ENCODE data around the gene DNAAF2. TPM values are rescaled to one million over a fixed set of nuclear protein-coding genes. Genes with fewer than 3 reads are reported as not detected.
A peak's percentile ranks its signal among the peaks of the same experiment; 100 is the strongest.
"Not testable (repeated sequence)": the region's sequence is repeated elsewhere in the genome, so short reads cannot be mapped to it uniquely, and the experiment has no call there.

Gene DNAAF2
- total RNA-seq, 4 donors from 2014 or later, result 10.7 to 17.4 (median 16.3) TPM

GRCh38 chr14:49585803-49586672, 49.0 kb downstream of the DNAAF2 start, which contains the start of gene RPS29:
RPS29 (minus strand) TSS chr14:49586380; CDS start chr14:49586346, 34 bp downstream.
- Histone ChIP-seq H3K4me3 (peak within 1 kb of the TSS; percentile 66 to 97 (median 78)), H3K36me3 (peaks cover 0 to 27% (median 0%) of the 10 kb centered on the region in 3 donors), H3K27me3 (no peaks in the 10 kb centered on the region), H3K4me1 (peaks cover 7 to 14% (median 11%) of the 10 kb centered on the region in 4 donors), H3K27ac (peak within 1 kb of the TSS; percentile 90 to 97 (median 92)), H3K9me3 (no peaks in the 10 kb centered on the region)
- TF ChIP-seq POLR2A (IDR thresholded peaks at IDR 0.05) (peak; percentile 92 to 95), CTCF (IDR thresholded peaks at IDR 0.05) (no peak)
- peak; percentile 97 to 99 (median 97) for DNase-seq

DNA sequence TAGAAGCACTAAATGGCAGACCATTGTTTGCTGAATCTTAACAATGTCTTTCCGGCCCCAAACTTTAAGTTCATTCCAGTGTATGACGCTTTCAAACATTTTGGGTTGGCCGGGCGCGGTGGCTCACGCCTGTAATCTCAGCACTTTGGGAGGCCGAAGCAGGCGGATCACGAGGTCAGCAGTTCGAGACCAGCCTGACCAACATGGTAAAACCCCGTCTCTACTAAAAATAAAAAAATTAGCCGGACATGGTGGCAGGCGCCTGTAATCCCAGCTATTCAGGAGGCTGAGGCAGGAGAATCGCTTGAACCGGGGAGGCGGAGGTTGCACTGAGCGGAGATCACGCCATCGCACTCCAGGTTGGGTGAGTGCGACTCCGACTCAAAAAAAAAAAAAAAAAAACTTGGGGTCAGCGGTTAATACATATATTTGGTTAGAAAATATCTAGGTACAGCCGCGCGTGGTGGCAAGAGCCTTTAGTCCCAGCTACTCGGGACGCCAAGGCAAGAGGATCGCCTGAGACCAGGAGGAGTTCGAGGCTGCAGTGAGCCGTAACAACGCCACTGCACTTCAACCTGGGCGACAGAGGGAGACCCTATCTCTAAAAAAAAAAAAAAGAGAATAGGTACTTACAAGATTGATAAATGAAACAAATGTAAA, 49.9 kb downstream of the DNAAF2 start:
- DNase-seq, H3K9me3 ChIP-seq, H3K27me3 ChIP-seq: not testable (repeated sequence)
- H3K36me3 ChIP-seq, result peaks cover 0 to 27% (median 0%) of the 10 kb centered on the region in 3 donors
- H3K4me3 ChIP-seq, result peak overlapping the region; percentile 66 to 97 (median 78)
- H3K4me1 ChIP-seq, result peaks cover 7 to 14% (median 11%) of the 10 kb centered on the region in 4 donors
- H3K27ac ChIP-seq, result peak overlapping the region; percentile 90 to 97 (median 92)

- no peak for DNase-seq
- H3K36me3 ChIP-seq, result peaks cover 0 to 27% (median 0%) of the 10 kb centered on the region in 3 donors
- peaks cover 7 to 14% (median 11%) of the 10 kb centered on the region in 4 donors for H3K4me1 ChIP-seq
- H3K9me3 ChIP-seq, result no peaks in the 10 kb centered on the region
- no peak for TF ChIP-seq POLR2A (IDR thresholded peaks at IDR 0.05)
- TF ChIP-seq CTCF (IDR thresholded peaks at IDR 0.05), result no peak
- H3K27me3 ChIP-seq, result no peaks in the 10 kb centered on the region
- peak overlapping the region in 1 of 4 donors; percentile 21 for H3K27ac ChIP-seq
- peak overlapping the region in 3 of 4 donors; percentile 25 to 83 (median 66) for H3K4me3 ChIP-seq
These were observed 51.0 kb downstream of the DNAAF2 start for GRCh38 chr14:49584058-49584457.

DNA sequence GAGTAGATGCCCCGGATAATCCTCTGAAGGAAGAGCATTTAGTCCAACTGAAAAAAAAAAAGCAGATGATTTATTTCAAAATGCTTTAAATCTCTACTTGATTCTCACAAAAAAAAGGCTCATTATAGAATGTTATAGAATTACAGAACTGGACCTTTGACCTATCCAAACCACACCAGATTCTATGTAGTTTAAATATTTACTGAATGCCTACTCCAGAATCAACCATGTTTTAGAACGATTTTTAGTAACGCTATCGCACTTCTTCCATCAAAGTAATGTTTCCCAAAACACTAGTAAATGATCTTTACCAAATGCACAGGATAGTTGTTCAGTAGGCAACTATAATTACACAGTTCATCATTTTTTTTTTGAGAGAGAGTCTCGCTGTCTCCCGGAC, 51.4 kb downstream of the DNAAF2 start:
- no peak for DNase-seq
- Histone ChIP-seq H3K4me1 (peaks cover 7 to 14% (median 11%) of the 10 kb centered on the region in 4 donors), H3K27ac (no peak overlapping the region), H3K9me3 (no peaks in the 10 kb centered on the region), H3K27me3 (no peaks in the 10 kb centered on the region), H3K36me3 (peaks cover 0 to 27% (median 0%) of the 10 kb centered on the region in 3 donors), H3K4me3 (peak overlapping the region in 2 of 4 donors; percentile 25 to 66)
- no peak for TF ChIP-seq CTCF (IDR thresholded peaks at IDR 0.05)
- TF ChIP-seq POLR2A (IDR thresholded peaks at IDR 0.05), result no peak

DNA sequence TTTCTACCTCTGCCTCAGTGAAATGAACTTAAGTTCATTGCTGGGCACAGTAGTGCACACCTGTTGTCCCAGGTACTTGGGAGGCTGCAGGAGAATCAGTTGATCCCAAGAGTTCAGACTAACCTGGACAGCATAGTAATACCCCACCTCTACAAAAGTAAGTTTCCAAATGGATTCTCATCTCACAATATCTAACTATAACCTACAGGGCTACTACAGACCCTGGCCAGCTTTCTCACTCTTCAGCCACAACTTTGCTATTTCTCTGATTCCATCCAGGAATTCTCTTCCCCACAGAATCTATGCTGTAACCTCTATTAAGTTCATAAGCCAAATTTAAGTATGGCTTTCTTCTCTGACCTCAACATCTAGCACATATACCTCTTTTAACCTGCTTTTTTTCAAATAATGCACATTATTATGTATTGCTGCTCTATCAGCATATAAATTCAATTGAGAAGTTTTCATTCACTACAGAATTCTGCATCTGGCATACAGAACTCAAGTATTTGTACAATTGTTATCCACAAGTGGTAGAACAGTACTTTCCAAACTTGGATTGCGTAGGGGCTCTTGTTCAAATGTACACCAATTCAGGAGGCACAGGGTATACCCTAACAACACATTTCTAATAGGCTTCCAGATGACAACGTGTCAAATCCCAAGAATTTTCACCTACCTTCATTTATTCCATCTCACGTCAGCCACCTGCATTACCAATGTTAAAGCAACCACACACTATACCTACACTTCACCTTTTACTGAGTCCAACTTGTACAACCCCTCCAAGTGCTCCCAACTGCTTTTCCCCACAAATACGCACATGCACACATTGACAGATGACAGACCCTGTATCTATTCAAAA, 52.7 kb downstream of the DNAAF2 start:
- H3K4me3 ChIP-seq, result no peak overlapping the region
- TF ChIP-seq POLR2A (IDR thresholded peaks at IDR 0.05) (no peak), CTCF (IDR thresholded peaks at IDR 0.05) (no peak)
- no peaks in the 10 kb centered on the region for H3K27me3 ChIP-seq
- peaks cover 7 to 14% (median 11%) of the 10 kb centered on the region in 4 donors for H3K4me1 ChIP-seq
- no peak for DNase-seq
- no peaks in the 10 kb centered on the region for H3K9me3 ChIP-seq
- H3K36me3 ChIP-seq, result peaks cover 0 to 29% (median 0%) of the 10 kb centered on the region in 3 donors
- H3K27ac ChIP-seq, result no peak overlapping the region
